Central memory CD8-positive, alpha-beta T cell (primary cell): ENCODE measurements around the gene GPR173.

Experiments
- ATAC-seq: fragments of 150-1000 bp; cut with Tn5 transposase; replicated peaks from 2 replicates; pipeline ENCODE4 v1.10.0; 2022; ENCODE audit warnings: mild to moderate bottlenecking, moderate FRiP score, moderate number of reproducible peaks; ENCODE audit not compliant: poor library complexity, severe bottlenecking; ENCODE audit errors: extremely low read depth
- DNase-seq, 2 donors: peaks; one replicate each; pipeline ENCODE4 v3.0.0; 2021; ENCODE audit warnings: low spot score in 2 of 2
- H3K27ac Mint-ChIP-seq: one replicate; pipeline ENCODE4 v1.8.0; 2022; ENCODE audit warnings: low read depth, mild to moderate bottlenecking, moderate library complexity, mixed read lengths
- H3K27me3 Mint-ChIP-seq: one replicate; pipeline ENCODE4 v1.8.0; 2022; ENCODE audit warnings: mixed read lengths
- H3K36me3 Mint-ChIP-seq: one replicate; pipeline ENCODE4 v1.8.0; 2022; ENCODE audit warnings: mild to moderate bottlenecking, moderate library complexity, mixed read lengths; ENCODE audit not compliant: insufficient read depth
- H3K4me1 Mint-ChIP-seq: one replicate; pipeline ENCODE4 v1.8.0; 2022; ENCODE audit warnings: mixed read lengths
- H3K4me3 Mint-ChIP-seq: one replicate; pipeline ENCODE4 v1.8.0; 2022; ENCODE audit warnings: mild to moderate bottlenecking, moderate library complexity, mixed read lengths
- H3K9me3 Mint-ChIP-seq: one replicate; pipeline ENCODE4 v1.8.0; 2022; ENCODE audit warnings: mixed read lengths

GPR173 gene

GRCh38 chrX:53036149-53036548 lies 12.4 kb upstream of the GPR173 start:
- no peaks in the 10 kb centered on the region for H3K36me3 Mint-ChIP-seq
- DNase-seq: no peak
- no peaks in the 10 kb centered on the region for H3K4me1 Mint-ChIP-seq
- H3K27ac Mint-ChIP-seq: no peak overlapping the region
- H3K9me3 Mint-ChIP-seq: no peaks in the 10 kb centered on the region
- ATAC-seq: no peak
- peaks cover 36% of the 10 kb centered on the region for H3K27me3 Mint-ChIP-seq
- H3K4me3 Mint-ChIP-seq: no peak overlapping the region

GRCh38 chrX:53039236-53039635 lies 9.4 kb upstream of the GPR173 start:
- Mint-ChIP-seq H3K27ac (no peak overlapping the region), H3K4me1 (no peaks in the 10 kb centered on the region), H3K27me3 (peaks cover 36% of the 10 kb centered on the region), H3K36me3 (no peaks in the 10 kb centered on the region), H3K9me3 (no peaks in the 10 kb centered on the region), H3K4me3 (no peak overlapping the region)
- DNase-seq (no peak), ATAC-seq (no peak)

GRCh38 chrX:53044995-53045394 lies 3.6 kb upstream of the GPR173 start:
- Mint-ChIP-seq H3K9me3 (no peaks in the 10 kb centered on the region), H3K4me3 (no peak overlapping the region), H3K27ac (no peak overlapping the region), H3K4me1 (peaks cover 4% of the 10 kb centered on the region), H3K36me3 (no peaks in the 10 kb centered on the region), H3K27me3 (no peaks in the 10 kb centered on the region)
- DNase-seq: no peak
- ATAC-seq: no peak

GRCh38 chrX:53047228-53047627 lies 1.4 kb upstream of the GPR173 start:
- Mint-ChIP-seq H3K9me3 (no peaks in the 10 kb centered on the region), H3K36me3 (no peaks in the 10 kb centered on the region), H3K4me1 (peaks cover 4% of the 10 kb centered on the region), H3K4me3 (no peak overlapping the region), H3K27ac (no peak overlapping the region), H3K27me3 (no peaks in the 10 kb centered on the region)
- ATAC-seq (no peak), DNase-seq (no peak)

- ATAC-seq (no peak), DNase-seq (no peak)
- Mint-ChIP-seq H3K4me3 (no peak overlapping the region), H3K9me3 (no peaks in the 10 kb centered on the region), H3K36me3 (no peaks in the 10 kb centered on the region), H3K27ac (no peak overlapping the region), H3K27me3 (no peaks in the 10 kb centered on the region), H3K4me1 (peaks cover 4% of the 10 kb centered on the region)
These were observed 533 bp downstream of the GPR173 start for GRCh38 chrX:53049127-53049517.

- no peak for DNase-seq
- no peaks in the 10 kb centered on the region for H3K9me3 Mint-ChIP-seq
- no peak overlapping the region for H3K27ac Mint-ChIP-seq
- no peaks in the 10 kb centered on the region for H3K27me3 Mint-ChIP-seq
- H3K4me3 Mint-ChIP-seq: no peak overlapping the region
- no peak for ATAC-seq
- H3K36me3 Mint-ChIP-seq: no peaks in the 10 kb centered on the region
- peaks cover 4% of the 10 kb centered on the region for H3K4me1 Mint-ChIP-seq
These were observed 2.3 kb downstream of the GPR173 start for GRCh38 chrX:53050841-53051240.

GRCh38 chrX:53055244-53055849 lies 6.8 kb downstream of the GPR173 start:
- Mint-ChIP-seq H3K4me1 (no peaks in the 10 kb centered on the region), H3K27ac (no peak overlapping the region), H3K9me3 (no peaks in the 10 kb centered on the region), H3K4me3 (no peak overlapping the region), H3K27me3 (no peaks in the 10 kb centered on the region), H3K36me3 (no peaks in the 10 kb centered on the region)
- DNase-seq (no peak), ATAC-seq (no peak)

- no peaks in the 10 kb centered on the region for H3K27me3 Mint-ChIP-seq
- H3K27ac Mint-ChIP-seq: no peak overlapping the region
- no peaks in the 10 kb centered on the region for H3K36me3 Mint-ChIP-seq
- ATAC-seq (no peak), DNase-seq (no peak)
- no peaks in the 10 kb centered on the region for H3K9me3 Mint-ChIP-seq
- H3K4me1 Mint-ChIP-seq: no peaks in the 10 kb centered on the region
- no peak overlapping the region for H3K4me3 Mint-ChIP-seq
These were observed 7.7 kb downstream of the GPR173 start for GRCh38 chrX:53056292-53056691.

- Mint-ChIP-seq H3K27ac (no peak overlapping the region), H3K36me3 (no peaks in the 10 kb centered on the region), H3K9me3 (no peaks in the 10 kb centered on the region), H3K4me3 (no peak overlapping the region), H3K27me3 (no peaks in the 10 kb centered on the region), H3K4me1 (no peaks in the 10 kb centered on the region)
- ATAC-seq (no peak), DNase-seq (no peak)
These were observed 16.5 kb downstream of the GPR173 start for GRCh38 chrX:53065104-53065503.

GRCh38 chrX:53071064-53071463 lies 22.5 kb downstream of the GPR173 start:
- H3K9me3 Mint-ChIP-seq: no peaks in the 10 kb centered on the region
- peak overlapping the region; percentile 93 for H3K27ac Mint-ChIP-seq
- H3K4me3 Mint-ChIP-seq: no peak overlapping the region
- no peaks in the 10 kb centered on the region for H3K27me3 Mint-ChIP-seq
- H3K4me1 Mint-ChIP-seq: peaks cover 14% of the 10 kb centered on the region
- DNase-seq (no peak), ATAC-seq (no peak)
- H3K36me3 Mint-ChIP-seq: peaks cover 7% of the 10 kb centered on the region

GRCh38 chrX:53071604-53072417 lies 23.2 kb downstream of the GPR173 start:
- ATAC-seq (peak; percentile 93), DNase-seq (peak in 1 of 2 donors; percentile 60)
- Mint-ChIP-seq H3K27me3 (no peaks in the 10 kb centered on the region), H3K36me3 (peaks cover 7% of the 10 kb centered on the region), H3K9me3 (no peaks in the 10 kb centered on the region), H3K27ac (peak overlapping the region; percentile 93), H3K4me3 (peak overlapping the region; percentile 74), H3K4me1 (peaks cover 14% of the 10 kb centered on the region)

- peak overlapping the region; percentile 93 for H3K27ac Mint-ChIP-seq
- peaks cover 7% of the 10 kb centered on the region for H3K36me3 Mint-ChIP-seq
- H3K4me1 Mint-ChIP-seq: peaks cover 14% of the 10 kb centered on the region
- no peaks in the 10 kb centered on the region for H3K9me3 Mint-ChIP-seq
- no peaks in the 10 kb centered on the region for H3K27me3 Mint-ChIP-seq
- ATAC-seq (no peak), DNase-seq (no peak)
- peak overlapping the region; percentile 74 for H3K4me3 Mint-ChIP-seq
These were observed 24.0 kb downstream of the GPR173 start for GRCh38 chrX:53072418-53073114.

- Mint-ChIP-seq H3K27me3 (no peaks in the 10 kb centered on the region), H3K36me3 (peaks cover 11% of the 10 kb centered on the region), H3K4me1 (peaks cover 14% of the 10 kb centered on the region), H3K9me3 (no peaks in the 10 kb centered on the region), H3K4me3 (no peak overlapping the region), H3K27ac (peak overlapping the region; percentile 93)
- ATAC-seq (no peak), DNase-seq (no peak)
These were observed 24.6 kb downstream of the GPR173 start for GRCh38 chrX:53073115-53073586.
